ENCODE data around the gene RGS11. TPM values are rescaled to one million over a fixed set of nuclear protein-coding genes. Genes with fewer than 3 reads are reported as not detected.

The RGS11 gene
- total and polyA plus RNA-seq, 9 of the 15 experiments (the other 6 are each of a cell fraction or from before 2014, with no cell fraction given) = not detected

GRCh38 chr16:228151-228851 lies 47.4 kb downstream of the RGS11 start (continued):
- no peak for TF ChIP-seq AFF4 (CRISPR knock-in tag; IDR thresholded peaks at IDR 0.05)
- no peak for TF ChIP-seq HCFC1 (IDR thresholded peaks at IDR 0.05; ENCODE audit: low read depth, low read length)
- TF ChIP-seq RCOR1 (IDR thresholded peaks at IDR 0.05; ENCODE audit: borderline replicate concordance in 1 of 2, low read depth in 2 of 2, low read length in 2 of 2) = no peak

GRCh38 chr16:220021-220420 lies 55.7 kb downstream of the RGS11 start:
- no peaks in the 10 kb centered on the region for H3K27me3 ChIP-seq (ENCODE audit: control insufficient read depth in 2 of 2, insufficient read depth in 2 of 2, low read length in 2 of 2)
- POLR2A ChIA-PET = interaction anchor here (0.9 to 1.8 kb wide), 4 partner anchors 8 to 39 kb away, joined by 3 to 9 read pairs (median 4); partner anchors contain the start of genes HBQ1 and LUC7L
- H3K9me1 ChIP-seq (ENCODE audit: control insufficient read depth, insufficient read depth, low read length) = no peaks in the 10 kb centered on the region
- no peak overlapping the region for H2AFZ ChIP-seq (ENCODE audit: low read depth, low read length)
- no peaks in the 10 kb centered on the region for H3K9me3 ChIP-seq (replicated peaks; ENCODE audit: control insufficient read depth, insufficient read depth, low read depth, low read length)
- no peak overlapping the region for H3K4me3 ChIP-seq
- H3K27ac ChIP-seq (ENCODE audit: extremely low read depth, low read depth, low read length) = no peak overlapping the region
- peaks cover 54% of the 10 kb centered on the region for H3K79me2 ChIP-seq (ENCODE audit: control insufficient read depth, insufficient read depth, low read length)
- no peak overlapping the region for H3K9ac ChIP-seq (ENCODE audit: insufficient read depth in 1 of 2, low read depth in 2 of 2, low read length in 2 of 2)
- CTCF ChIA-PET (ENCODE audit: low intra/inter-chr PET ratio) = no interaction called here
- in situ Hi-C loops (cut with MboI) (no loop called here), intact Hi-C loops (cut with micrococcal nuclease) (no loop called here)
- DNase-seq (ENCODE audit: extremely low read depth in 1 of 4, low spot score in 3 of 4) (no peak), ATAC-seq (no peak), FAIRE-seq (no peak)
- H3K4me1 ChIP-seq (replicated peaks in 1 of 2; ENCODE audit: control insufficient read depth in 2 of 2, insufficient read depth in 2 of 2, low read length in 2 of 2) = no peaks in the 10 kb centered on the region
- peaks cover 85% of the 10 kb centered on the region for H3K36me3 ChIP-seq (ENCODE audit: control insufficient read depth, insufficient read depth, low read length)
- 91% methylated on average over 4 of the region's 4 CpGs for WGBS (ENCODE audit: insufficient coverage, low coverage, missing lambda C conversion rate)
- no peak overlapping the region for H3K4me2 ChIP-seq (ENCODE audit: insufficient read depth, low read length)
- TF ChIP-seq ZNF764 (CRISPR knock-in tag; IDR thresholded peaks at IDR 0.05; ENCODE audit: low read depth) (no peak), POLR2AphosphoS5 (IDR thresholded peaks at IDR 0.05; ENCODE audit: control insufficient read depth, insufficient read depth, low read depth, low read length) (no peak), TOE1 (IDR thresholded peaks at IDR 0.05; ENCODE audit: borderline replicate concordance) (no peak), TOE1 (CRISPR knock-in tag; IDR thresholded peaks at IDR 0.05; ENCODE audit: borderline replicate concordance, low read depth) (no peak), ZNF23 (CRISPR knock-in tag; IDR thresholded peaks at IDR 0.05) (no peak), ZNF277 (CRISPR knock-in tag; IDR thresholded peaks at IDR 0.05; ENCODE audit: borderline replicate concordance) (peak; percentile 89), GTF2E2 (tag; IDR thresholded peaks at IDR 0.05) (no peak)
- TSS peak; percentile 25 for BruUV-seq (replicated peaks)
- no peaks in the 10 kb centered on the region for H4K20me1 ChIP-seq (replicated peaks; ENCODE audit: control insufficient read depth, insufficient read depth, low read length)
